ENCODE measurements around the gene SHPK. TPM values are rescaled to one million over a fixed set of nuclear protein-coding genes. Genes with fewer than 3 reads are reported as not detected.
A peak's percentile ranks its signal among the peaks of the same experiment; 100 is the strongest.

SHPK gene
- total RNA-seq, 1 experiment from 2014 or later: 20.0 TPM

GRCh38 chr17:3603870-3604259, 32.2 kb downstream of the SHPK start:
- DNase-seq (ENCODE audit: low spot score): no peak
- H3K27ac ChIP-seq (ENCODE audit: low read depth, low read length, poor library complexity, severe bottlenecking): no peak overlapping the region
- POLR2A ChIA-PET (ENCODE audit: low non-redundant PET): no interaction called here
- TF ChIP-seq CTCF (conservative IDR thresholded peaks at IDR 0.05; ENCODE audit: low read depth, low read length) (no peak), EZH2 (IDR thresholded peaks at IDR 0.05; ENCODE audit: borderline replicate concordance, low read depth, low read length, poor library complexity, severe bottlenecking) (no peak)
- intact Hi-C loops (cut with micrococcal nuclease; ENCODE audit: unreplicated experiment): no loop called here
- no peak overlapping the region for H3K4me3 ChIP-seq (ENCODE audit: low read depth, low read length, poor library complexity, severe bottlenecking)
- BruUV-seq (replicated peaks): no TSS peak
- H3K27me3 ChIP-seq (replicated peaks; ENCODE audit: insufficient read depth, low read depth, low read length, poor library complexity): no peaks in the 10 kb centered on the region
- CTCF ChIA-PET: no interaction called here
- no peaks in the 10 kb centered on the region for H3K36me3 ChIP-seq (ENCODE audit: insufficient read depth, low read length, poor library complexity, severe bottlenecking)
- no peaks in the 10 kb centered on the region for H3K4me1 ChIP-seq (ENCODE audit: insufficient read depth, low read length, poor library complexity, severe bottlenecking)
- no peaks in the 10 kb centered on the region for H3K9me3 ChIP-seq (ENCODE audit: low read depth, low read length, poor library complexity, severe bottlenecking)

DNA sequence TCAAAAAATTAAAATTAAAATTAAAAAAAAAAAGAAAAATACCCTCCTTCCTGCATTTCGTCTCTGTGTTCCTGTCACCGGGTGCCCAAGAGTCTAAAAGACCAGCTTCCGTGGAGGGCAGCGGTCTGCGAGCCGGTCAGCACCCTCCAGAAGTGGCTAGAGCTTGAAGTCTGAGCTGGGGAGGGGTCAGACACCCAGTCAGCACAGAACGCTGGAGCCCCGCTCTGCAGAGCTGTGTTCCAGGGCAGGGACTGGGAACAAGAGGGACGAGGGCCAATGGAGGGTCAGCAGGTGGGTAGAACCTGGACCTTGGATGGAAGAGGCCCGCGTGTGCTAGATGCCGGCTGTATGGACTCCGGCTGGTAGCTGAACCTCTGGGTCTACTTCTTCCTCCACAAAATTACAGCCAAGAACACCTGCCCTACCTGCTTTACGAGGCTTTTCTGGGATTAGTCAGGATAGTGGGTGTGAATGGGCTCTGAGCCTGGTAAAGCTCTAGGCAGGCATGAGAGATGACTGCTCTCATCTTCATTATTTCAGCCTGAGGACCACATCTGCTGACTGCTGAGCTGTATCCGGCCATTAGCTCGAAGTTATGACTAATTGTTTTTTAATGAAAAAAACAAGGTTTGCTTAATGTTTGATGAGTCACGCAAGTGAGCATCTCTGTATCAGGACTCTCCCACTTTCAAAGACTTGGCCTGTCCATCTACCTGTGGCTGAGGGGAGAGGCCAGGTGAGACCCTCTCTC, 32.8 kb downstream of the SHPK start:
- ChIA-PET POLR2A (ENCODE audit: low non-redundant PET) (no interaction called here), CTCF (interaction anchor here (0.8 kb wide), 1 partner anchor 10 kb away, joined by 6 read pairs; no protein-coding TSS in a partner anchor)
- Histone ChIP-seq H3K4me1 (ENCODE audit: insufficient read depth, low read length, poor library complexity, severe bottlenecking) (no peaks in the 10 kb centered on the region), H3K27ac (ENCODE audit: low read depth, low read length, poor library complexity, severe bottlenecking) (no peak overlapping the region), H3K9me3 (ENCODE audit: low read depth, low read length, poor library complexity, severe bottlenecking) (no peaks in the 10 kb centered on the region), H3K27me3 (replicated peaks; ENCODE audit: insufficient read depth, low read depth, low read length, poor library complexity) (no peaks in the 10 kb centered on the region), H3K4me3 (ENCODE audit: low read depth, low read length, poor library complexity, severe bottlenecking) (no peak overlapping the region), H3K36me3 (ENCODE audit: insufficient read depth, low read length, poor library complexity, severe bottlenecking) (no peaks in the 10 kb centered on the region)
- TF ChIP-seq EZH2 (IDR thresholded peaks at IDR 0.05; ENCODE audit: borderline replicate concordance, low read depth, low read length, poor library complexity, severe bottlenecking) (no peak), CTCF (conservative IDR thresholded peaks at IDR 0.05; ENCODE audit: low read depth, low read length) (no peak)
- intact Hi-C loops (cut with micrococcal nuclease; ENCODE audit: unreplicated experiment): no loop called here
- BruUV-seq (replicated peaks): no TSS peak
- no peak for DNase-seq (ENCODE audit: low spot score)

DNA sequence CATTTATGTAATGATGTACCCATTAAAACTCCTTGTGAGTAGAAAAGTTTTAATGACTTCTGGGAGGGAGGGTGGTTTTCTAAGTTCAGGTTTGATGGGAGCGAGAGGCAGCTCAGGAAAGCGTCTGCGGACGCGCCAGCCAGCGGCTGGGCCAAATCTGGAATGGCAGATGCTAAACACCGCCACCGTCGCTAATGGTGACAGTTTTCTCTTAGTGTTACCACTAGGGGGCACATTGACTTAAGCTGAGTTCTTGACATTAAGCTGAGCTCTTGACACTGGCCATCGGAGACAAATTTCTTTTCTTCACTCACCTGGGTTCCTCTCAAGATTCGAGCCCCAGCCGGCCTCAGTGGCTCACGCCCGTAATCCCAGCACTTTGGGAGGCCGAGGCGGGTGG, 33.6 kb downstream of the SHPK start:
- POLR2A ChIA-PET (ENCODE audit: low non-redundant PET): no interaction called here
- DNase-seq (ENCODE audit: low spot score): peak; percentile 50
- no peaks in the 10 kb centered on the region for H3K27me3 ChIP-seq (replicated peaks; ENCODE audit: insufficient read depth, low read depth, low read length, poor library complexity)
- H3K4me1 ChIP-seq (ENCODE audit: insufficient read depth, low read length, poor library complexity, severe bottlenecking): no peaks in the 10 kb centered on the region
- no peak overlapping the region for H3K27ac ChIP-seq (ENCODE audit: low read depth, low read length, poor library complexity, severe bottlenecking)
- H3K4me3 ChIP-seq (ENCODE audit: low read depth, low read length, poor library complexity, severe bottlenecking): no peak overlapping the region
- H3K36me3 ChIP-seq (ENCODE audit: insufficient read depth, low read length, poor library complexity, severe bottlenecking): no peaks in the 10 kb centered on the region
- CTCF ChIA-PET: interaction anchor here (0.8 kb wide), 1 partner anchor 11 kb away, joined by 6 read pairs; no protein-coding TSS in a partner anchor
- intact Hi-C loops (cut with micrococcal nuclease; ENCODE audit: unreplicated experiment): no loop called here
- TF ChIP-seq CTCF (conservative IDR thresholded peaks at IDR 0.05; ENCODE audit: low read depth, low read length) (peak; percentile 61), EZH2 (IDR thresholded peaks at IDR 0.05; ENCODE audit: borderline replicate concordance, low read depth, low read length, poor library complexity, severe bottlenecking) (no peak)
- no TSS peak for BruUV-seq (replicated peaks)
- no peaks in the 10 kb centered on the region for H3K9me3 ChIP-seq (ENCODE audit: low read depth, low read length, poor library complexity, severe bottlenecking)
